Measurements from ENCODE around the gene RPL37. TPM values are rescaled to one million over a fixed set of nuclear protein-coding genes. Genes with fewer than 3 reads are reported as not detected.

Gene RPL37
- total RNA-seq, 1 experiment from 2014 or later = 1,279 TPM

- no peaks in the 10 kb centered on the region for H3K27me3 ChIP-seq (ENCODE audit: insufficient read depth, low read length)
- no peak overlapping the region for H3K27ac ChIP-seq (ENCODE audit: low read depth, low read length)
- H4K20me1 ChIP-seq (ENCODE audit: insufficient read depth) = 0 out of 2 replicates have a peak, but pooled peaks cover 15% of the 10 kb centered on the region
- H3K9me2 ChIP-seq (ENCODE audit: insufficient read depth) = no peaks in the 10 kb centered on the region
- H3K36me3 ChIP-seq (ENCODE audit: control insufficient read depth in 1 of 2, insufficient read depth in 2 of 2, low read length in 2 of 2) = peaks cover 0 to 17% of the 10 kb centered on the region in 2 experiments; a peak in 3 of 4 replicates
- H3K9ac ChIP-seq (ENCODE audit: low read length) = no peak overlapping the region
- ChIA-PET RAD21 (ENCODE audit: low non-redundant PET in 1 of 2, low total read pairs in 2 of 2, uncharacterized antibody in 2 of 2, unreplicated experiment in 2 of 2) (no interaction called here), POLR2A (no interaction called here), CTCF (no interaction called here)
- TF ChIP-seq POLR2A (IDR thresholded peaks at IDR 0.05; ENCODE audit: borderline replicate concordance, extremely low read depth, insufficient read depth, insufficient read length) = no peak
- no peak for TF ChIP-seq SP1 (IDR thresholded peaks at IDR 0.05; ENCODE audit: low read depth)
- no peak for TF ChIP-seq MAX (IDR thresholded peaks at IDR 0.05)
- TF ChIP-seq POLR2AphosphoS5 (IDR thresholded peaks at IDR 0.05; ENCODE audit: low read depth, low read length) = no peak
- TF ChIP-seq ZBTB33 (IDR thresholded peaks at IDR 0.05; ENCODE audit: extremely low read depth, insufficient replicate concordance, low read length) = no peak
- no peak for TF ChIP-seq ZFX (IDR thresholded peaks at IDR 0.05)
- TF ChIP-seq, protein P1, sequence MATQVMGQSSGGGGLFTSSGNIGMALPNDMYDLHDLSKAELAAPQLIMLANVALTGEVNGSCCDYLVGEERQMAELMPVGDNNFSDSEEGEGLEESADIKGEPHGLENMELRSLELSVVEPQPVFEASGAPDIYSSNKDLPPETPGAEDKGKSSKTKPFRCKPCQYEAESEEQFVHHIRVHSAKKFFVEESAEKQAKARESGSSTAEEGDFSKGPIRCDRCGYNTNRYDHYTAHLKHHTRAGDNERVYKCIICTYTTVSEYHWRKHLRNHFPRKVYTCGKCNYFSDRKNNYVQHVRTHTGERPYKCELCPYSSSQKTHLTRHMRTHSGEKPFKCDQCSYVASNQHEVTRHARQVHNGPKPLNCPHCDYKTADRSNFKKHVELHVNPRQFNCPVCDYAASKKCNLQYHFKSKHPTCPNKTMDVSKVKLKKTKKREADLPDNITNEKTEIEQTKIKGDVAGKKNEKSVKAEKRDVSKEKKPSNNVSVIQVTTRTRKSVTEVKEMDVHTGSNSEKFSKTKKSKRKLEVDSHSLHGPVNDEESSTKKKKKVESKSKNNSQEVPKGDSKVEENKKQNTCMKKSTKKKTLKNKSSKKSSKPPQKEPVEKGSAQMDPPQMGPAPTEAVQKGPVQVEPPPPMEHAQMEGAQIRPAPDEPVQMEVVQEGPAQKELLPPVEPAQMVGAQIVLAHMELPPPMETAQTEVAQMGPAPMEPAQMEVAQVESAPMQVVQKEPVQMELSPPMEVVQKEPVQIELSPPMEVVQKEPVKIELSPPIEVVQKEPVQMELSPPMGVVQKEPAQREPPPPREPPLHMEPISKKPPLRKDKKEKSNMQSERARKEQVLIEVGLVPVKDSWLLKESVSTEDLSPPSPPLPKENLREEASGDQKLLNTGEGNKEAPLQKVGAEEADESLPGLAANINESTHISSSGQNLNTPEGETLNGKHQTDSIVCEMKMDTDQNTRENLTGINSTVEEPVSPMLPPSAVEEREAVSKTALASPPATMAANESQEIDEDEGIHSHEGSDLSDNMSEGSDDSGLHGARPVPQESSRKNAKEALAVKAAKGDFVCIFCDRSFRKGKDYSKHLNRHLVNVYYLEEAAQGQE (IDR thresholded peaks at IDR 0.05; ENCODE audit: low read depth) = no peak
- no peak for TF ChIP-seq TCF7L2 (IDR thresholded peaks at IDR 0.05; ENCODE audit: borderline replicate concordance, extremely low read depth, insufficient read depth, insufficient read length)
- no peak for TF ChIP-seq EZH2phosphoT487 (IDR thresholded peaks at IDR 0.05; ENCODE audit: borderline replicate concordance)
- no peak for TF ChIP-seq ELF1 (IDR thresholded peaks at IDR 0.05; ENCODE audit: borderline replicate concordance, low read depth)
- TF ChIP-seq CBX3 (IDR thresholded peaks at IDR 0.05; ENCODE audit: low read depth) = no peak
- no peak for TF ChIP-seq SRF (IDR thresholded peaks at IDR 0.05; ENCODE audit: low read depth)
- TF ChIP-seq ZNF274 (IDR thresholded peaks at IDR 0.05; ENCODE audit: low read depth, low read length) = no peak
- TF ChIP-seq FOSL1 (IDR thresholded peaks at IDR 0.05; ENCODE audit: low read depth) = no peak
- no peak for TF ChIP-seq ATF3 (IDR thresholded peaks at IDR 0.05)
- TF ChIP-seq RAD21 (IDR thresholded peaks at IDR 0.05; ENCODE audit: low read depth) = no peak
- no peak for TF ChIP-seq JUND (IDR thresholded peaks at IDR 0.05)
- TF ChIP-seq CTCF (IDR thresholded peaks at IDR 0.05 in 2 of 3, conservative IDR thresholded peaks at IDR 0.05 in 1 of 3; ENCODE audit: borderline replicate concordance in 1 of 3, insufficient read depth in 1 of 3, low read depth in 2 of 3, low read length in 2 of 3) = no peak
- no peak for TF ChIP-seq EZH2 (IDR thresholded peaks at IDR 0.05)
- TF ChIP-seq CEBPB (IDR thresholded peaks at IDR 0.05; ENCODE audit: low read depth) = no peak
- no peak overlapping the region for H2AFZ ChIP-seq (ENCODE audit: low read depth, low read length, poor library complexity, severe bottlenecking)
- intact Hi-C loops (cut with micrococcal nuclease) = no loop called here
- BruUV-seq (replicated peaks) = no TSS peak
- H3K9me3 ChIP-seq (ENCODE audit: control insufficient read depth in 1 of 2, insufficient read depth in 1 of 2, low read depth in 1 of 2, low read length in 2 of 2) = peaks cover 0 to 6% of the 10 kb centered on the region in 2 experiments; a peak in 2 of 4 replicates
- no peaks in the 10 kb centered on the region for H3K4me1 ChIP-seq (ENCODE audit: control insufficient read depth in 1 of 2, insufficient read depth in 2 of 2, low read length in 2 of 2)
- no peak overlapping the region for H3K4me3 ChIP-seq (replicated peaks in 1 of 2; ENCODE audit: low read depth in 1 of 2, low read length in 2 of 2)
- H3K4me2 ChIP-seq (ENCODE audit: low read length) = no peak overlapping the region
- H3K79me2 ChIP-seq (ENCODE audit: insufficient read depth, low read length) = peaks cover 100% of the 10 kb centered on the region
- ATAC-seq (no peak), DNase-seq (ENCODE audit: low read depth, low spot score) (no peak)
These were observed 44.0 kb downstream of the RPL37 start for GRCh38 chr5:40790947-40791593.
